GM12865 (cell line): ENCODE data around the gene TRMT1.

Experiments used
- DNase-seq: peaks from one replicate; pipeline ENCODE4 v3.0.0; 2010; ENCODE audit warnings: low read depth
- H3K4me3 ChIP-seq: 2 replicates; pipeline ENCODE4 v1.5.1; 2011; ENCODE audit warnings: mild to moderate bottlenecking, low read depth, low read length, control low read depth
- TF ChIP-seq, protein P1 (sequence below): IDR thresholded peaks from 2 replicates; pipeline ENCODE4 v1.5.1; 2011; ENCODE audit warnings: low read length, control low read depth, low read depth, inconsistent platforms; ENCODE audit not compliant: insufficient read depth; ENCODE audit errors: missing control alignments

The TRMT1 gene

GRCh38 chr19:13058951-13059660 is 57.4 kb downstream of the TRMT1 start:
- H3K4me3 ChIP-seq: no peak overlapping the region
- TF ChIP-seq, protein P1, sequence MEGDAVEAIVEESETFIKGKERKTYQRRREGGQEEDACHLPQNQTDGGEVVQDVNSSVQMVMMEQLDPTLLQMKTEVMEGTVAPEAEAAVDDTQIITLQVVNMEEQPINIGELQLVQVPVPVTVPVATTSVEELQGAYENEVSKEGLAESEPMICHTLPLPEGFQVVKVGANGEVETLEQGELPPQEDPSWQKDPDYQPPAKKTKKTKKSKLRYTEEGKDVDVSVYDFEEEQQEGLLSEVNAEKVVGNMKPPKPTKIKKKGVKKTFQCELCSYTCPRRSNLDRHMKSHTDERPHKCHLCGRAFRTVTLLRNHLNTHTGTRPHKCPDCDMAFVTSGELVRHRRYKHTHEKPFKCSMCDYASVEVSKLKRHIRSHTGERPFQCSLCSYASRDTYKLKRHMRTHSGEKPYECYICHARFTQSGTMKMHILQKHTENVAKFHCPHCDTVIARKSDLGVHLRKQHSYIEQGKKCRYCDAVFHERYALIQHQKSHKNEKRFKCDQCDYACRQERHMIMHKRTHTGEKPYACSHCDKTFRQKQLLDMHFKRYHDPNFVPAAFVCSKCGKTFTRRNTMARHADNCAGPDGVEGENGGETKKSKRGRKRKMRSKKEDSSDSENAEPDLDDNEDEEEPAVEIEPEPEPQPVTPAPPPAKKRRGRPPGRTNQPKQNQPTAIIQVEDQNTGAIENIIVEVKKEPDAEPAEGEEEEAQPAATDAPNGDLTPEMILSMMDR: no peak
- no peak for DNase-seq

GRCh38 chr19:13057744-13058143 is 58.8 kb downstream of the TRMT1 start:
- H3K4me3 ChIP-seq: no peak overlapping the region
- no peak for DNase-seq
- TF ChIP-seq, protein P1: no peak

GRCh38 chr19:13057147-13057572 is 59.4 kb downstream of the TRMT1 start:
- DNase-seq: no peak
- H3K4me3 ChIP-seq: no peak overlapping the region
- TF ChIP-seq, protein P1: no peak

- no peak for DNase-seq
- TF ChIP-seq, protein P1: no peak
- H3K4me3 ChIP-seq: no peak overlapping the region
Measured at GRCh38 chr19:13056052-13056660, 60.4 kb downstream of the TRMT1 start.

DNA sequence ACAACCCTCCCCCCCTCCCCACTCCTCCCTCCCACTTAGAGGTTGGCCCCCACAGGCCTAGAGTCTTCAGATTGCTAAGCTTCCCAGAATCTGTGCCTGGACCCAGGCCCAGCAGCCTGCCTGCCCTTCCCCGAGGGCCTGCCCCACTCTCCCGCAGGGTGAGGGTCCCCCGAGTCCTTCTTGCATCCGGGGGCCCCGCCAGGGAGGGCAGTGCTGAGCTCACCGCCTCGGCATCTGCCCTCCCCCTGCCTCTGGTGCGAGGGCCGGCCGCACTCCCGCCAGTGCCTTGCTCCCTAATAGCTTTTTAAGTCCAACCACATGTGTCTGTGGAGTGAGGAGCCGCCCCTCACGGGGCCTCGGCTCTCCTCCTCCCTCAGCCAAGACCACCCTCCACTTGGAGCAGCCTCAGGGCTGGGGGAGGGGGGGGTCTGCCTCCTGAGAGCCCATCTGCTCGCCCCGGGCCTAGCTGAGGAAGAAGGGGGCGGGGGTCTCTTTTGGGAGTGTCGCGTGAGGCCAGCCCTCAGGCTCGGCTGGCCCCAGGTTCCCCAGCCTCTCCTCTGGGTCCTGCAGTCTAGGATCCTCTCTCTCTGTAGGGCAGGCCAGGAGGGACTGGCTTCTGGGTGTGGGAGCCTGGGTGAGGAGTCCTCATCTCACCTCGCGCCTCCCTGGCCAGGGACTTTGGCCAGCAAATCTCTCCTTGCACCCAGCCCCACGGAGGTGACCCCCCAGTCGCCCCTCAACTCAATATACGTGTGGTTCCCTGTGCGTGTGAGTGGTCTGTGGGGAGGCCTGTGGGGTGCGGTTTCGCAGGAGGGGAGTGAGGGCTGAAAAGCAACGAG is 61.1 kb downstream of the TRMT1 start:
- no peak overlapping the region for H3K4me3 ChIP-seq
- TF ChIP-seq, protein P1: no peak
- DNase-seq: no peak
